Parathyroid adenoma (tissue), 2 donors: ENCODE data around the gene RFX2.

Experiments
- H2AFZ ChIP-seq: fragments of 300-600 bp; sonication (generic); one replicate; pipeline ENCODE4 v1.7.0; 2017; ENCODE audit warnings: antibody characterized with exemption, mild to moderate bottlenecking
- H3K27ac ChIP-seq: fragments of 300-600 bp; sonication (generic); one replicate; pipeline ENCODE4 v1.7.0; 2017
- H3K27me3 ChIP-seq: fragments of 300-600 bp; sonication (generic); one replicate; pipeline ENCODE4 v1.7.0; 2017; ENCODE audit warnings: low read length; ENCODE audit not compliant: control insufficient read depth, insufficient read depth
- H3K36me3 ChIP-seq: fragments of 300-600 bp; sonication (generic); one replicate; pipeline ENCODE4 v1.7.0; 2017; ENCODE audit warnings: low read length; ENCODE audit not compliant: control insufficient read depth, insufficient read depth
- H3K4me1 ChIP-seq: fragments of 300-600 bp; sonication (generic); one replicate; pipeline ENCODE4 v1.7.0; 2017; ENCODE audit warnings: control low read depth
- H3K4me2 ChIP-seq: fragments of 300-600 bp; sonication (generic); one replicate; pipeline ENCODE4 v1.7.0; 2017; ENCODE audit warnings: low read length
- H3K4me3 ChIP-seq: fragments of 300-600 bp; sonication (generic); one replicate; pipeline ENCODE4 v1.7.0; 2017; ENCODE audit warnings: low read depth, low read length
- H3K79me2 ChIP-seq: fragments of 300-600 bp; sonication (generic); one replicate; pipeline ENCODE4 v1.7.0; 2017; ENCODE audit warnings: control low read depth
- H3K9ac ChIP-seq: fragments of 300-600 bp; sonication (generic); one replicate; pipeline ENCODE4 v1.7.0; 2017; ENCODE audit warnings: mild to moderate bottlenecking
- H3K9me3 ChIP-seq: fragments of 300-600 bp; sonication (generic); one replicate; pipeline ENCODE4 v1.7.0; 2017; ENCODE audit warnings: low read length; ENCODE audit not compliant: control insufficient read depth
- TF ChIP-seq, protein P1 (sequence below): fragments of 300-600 bp; sonication (generic); IDR thresholded peaks from one replicate; pipeline ENCODE4 v1.7.0; 2017; ENCODE audit warnings: antibody characterized with exemption, mild to moderate bottlenecking
- donor health status: primary hyperparathyroidism.

The RFX2 gene

DNA sequence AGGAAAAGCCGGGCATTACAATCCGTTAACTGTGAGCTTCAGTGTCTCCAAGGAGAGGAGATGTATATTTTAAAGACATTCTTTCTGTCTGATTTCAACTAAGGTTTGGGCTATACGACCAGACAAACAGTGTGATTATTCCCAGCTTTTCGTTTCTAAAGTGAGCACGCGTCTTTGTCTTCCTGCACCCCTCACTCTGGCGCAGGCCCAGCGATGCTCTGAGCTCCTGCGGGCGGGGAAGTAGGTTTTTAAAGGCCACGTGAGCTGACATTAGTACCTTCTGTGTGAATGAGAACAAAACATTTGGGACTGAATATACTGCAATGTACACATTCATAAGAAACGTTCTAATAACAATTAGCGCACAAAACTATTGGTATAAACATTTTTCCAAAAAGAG, 117.1 kb downstream of the RFX2 start:
- no peak overlapping the region for H3K27ac ChIP-seq
- H2AFZ ChIP-seq: no peak overlapping the region
- TF ChIP-seq, protein P1, sequence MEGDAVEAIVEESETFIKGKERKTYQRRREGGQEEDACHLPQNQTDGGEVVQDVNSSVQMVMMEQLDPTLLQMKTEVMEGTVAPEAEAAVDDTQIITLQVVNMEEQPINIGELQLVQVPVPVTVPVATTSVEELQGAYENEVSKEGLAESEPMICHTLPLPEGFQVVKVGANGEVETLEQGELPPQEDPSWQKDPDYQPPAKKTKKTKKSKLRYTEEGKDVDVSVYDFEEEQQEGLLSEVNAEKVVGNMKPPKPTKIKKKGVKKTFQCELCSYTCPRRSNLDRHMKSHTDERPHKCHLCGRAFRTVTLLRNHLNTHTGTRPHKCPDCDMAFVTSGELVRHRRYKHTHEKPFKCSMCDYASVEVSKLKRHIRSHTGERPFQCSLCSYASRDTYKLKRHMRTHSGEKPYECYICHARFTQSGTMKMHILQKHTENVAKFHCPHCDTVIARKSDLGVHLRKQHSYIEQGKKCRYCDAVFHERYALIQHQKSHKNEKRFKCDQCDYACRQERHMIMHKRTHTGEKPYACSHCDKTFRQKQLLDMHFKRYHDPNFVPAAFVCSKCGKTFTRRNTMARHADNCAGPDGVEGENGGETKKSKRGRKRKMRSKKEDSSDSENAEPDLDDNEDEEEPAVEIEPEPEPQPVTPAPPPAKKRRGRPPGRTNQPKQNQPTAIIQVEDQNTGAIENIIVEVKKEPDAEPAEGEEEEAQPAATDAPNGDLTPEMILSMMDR: no peak
- no peak overlapping the region for H3K4me2 ChIP-seq
- H3K4me1 ChIP-seq: no peaks in the 10 kb centered on the region
- H3K79me2 ChIP-seq: no peaks in the 10 kb centered on the region
- no peaks in the 10 kb centered on the region for H3K27me3 ChIP-seq
- H3K9ac ChIP-seq: no peak overlapping the region
- H3K9me3 ChIP-seq: no peaks in the 10 kb centered on the region
- H3K36me3 ChIP-seq: no peaks in the 10 kb centered on the region
- H3K4me3 ChIP-seq: no peak overlapping the region

DNA sequence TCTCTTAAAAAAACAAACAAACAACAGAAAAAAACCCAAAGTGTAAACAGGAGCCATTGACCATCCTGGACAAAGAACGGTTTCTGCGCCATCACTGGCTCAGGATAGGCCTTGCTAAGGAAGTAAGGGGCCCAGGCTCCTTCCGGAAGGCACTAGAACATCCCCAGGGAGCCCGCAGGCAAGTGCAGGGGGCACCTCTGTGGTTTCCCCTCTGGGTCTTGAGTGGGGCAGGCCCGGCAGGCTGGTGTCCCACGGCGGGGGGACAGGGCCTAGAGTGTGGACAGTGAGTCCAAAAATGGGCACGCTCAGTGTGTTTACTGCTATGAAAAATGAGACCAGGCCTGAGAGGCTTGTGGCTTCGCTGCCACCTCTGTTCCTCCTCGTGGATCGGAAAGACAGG, 117.5 kb downstream of the RFX2 start:
- Histone ChIP-seq H3K36me3 (no peaks in the 10 kb centered on the region), H3K27me3 (no peaks in the 10 kb centered on the region), H3K9me3 (no peaks in the 10 kb centered on the region), H3K4me2 (no peak overlapping the region), H3K27ac (no peak overlapping the region), H3K4me1 (no peaks in the 10 kb centered on the region), H3K4me3 (no peak overlapping the region), H3K9ac (no peak overlapping the region), H2AFZ (no peak overlapping the region), H3K79me2 (no peaks in the 10 kb centered on the region)
- TF ChIP-seq, protein P1: no peak

DNA sequence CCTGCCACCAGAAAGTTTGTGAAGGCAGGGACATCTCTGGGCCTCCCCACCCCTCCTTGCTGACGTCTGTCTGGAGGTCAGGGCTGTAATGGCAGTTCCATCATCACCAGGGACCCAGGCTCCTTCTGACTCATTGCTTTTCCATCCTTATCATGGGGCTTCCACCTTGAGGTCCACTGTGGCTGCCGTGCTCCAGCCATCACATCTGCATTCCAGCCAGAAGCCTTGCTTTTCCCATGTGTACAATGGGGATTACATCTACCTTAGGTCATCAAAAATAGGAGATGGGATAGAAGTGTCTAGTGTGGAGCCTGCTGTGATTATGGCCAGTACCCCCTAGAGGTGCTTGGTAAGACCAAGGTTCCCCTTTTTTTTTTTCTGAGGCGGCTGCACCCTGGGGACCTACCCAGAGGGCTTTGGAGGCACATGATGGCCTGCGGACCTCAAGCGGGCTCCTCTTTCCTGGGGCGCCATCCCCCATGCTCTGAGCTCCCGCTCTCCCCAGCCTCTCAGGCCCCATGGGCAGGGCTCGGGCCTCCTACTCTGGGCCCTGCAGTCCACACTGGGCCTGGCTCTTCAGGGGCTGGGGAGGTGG, 119.0 kb downstream of the RFX2 start:
- no peaks in the 10 kb centered on the region for H3K27me3 ChIP-seq
- H3K4me3 ChIP-seq: no peak overlapping the region
- no peaks in the 10 kb centered on the region for H3K79me2 ChIP-seq
- no peak overlapping the region for H2AFZ ChIP-seq
- no peak overlapping the region for H3K9ac ChIP-seq
- H3K4me2 ChIP-seq: no peak overlapping the region
- H3K9me3 ChIP-seq: no peaks in the 10 kb centered on the region
- H3K27ac ChIP-seq: no peak overlapping the region
- no peaks in the 10 kb centered on the region for H3K36me3 ChIP-seq
- TF ChIP-seq, protein P1: no peak
- H3K4me1 ChIP-seq: peaks cover 7% of the 10 kb centered on the region

DNA sequence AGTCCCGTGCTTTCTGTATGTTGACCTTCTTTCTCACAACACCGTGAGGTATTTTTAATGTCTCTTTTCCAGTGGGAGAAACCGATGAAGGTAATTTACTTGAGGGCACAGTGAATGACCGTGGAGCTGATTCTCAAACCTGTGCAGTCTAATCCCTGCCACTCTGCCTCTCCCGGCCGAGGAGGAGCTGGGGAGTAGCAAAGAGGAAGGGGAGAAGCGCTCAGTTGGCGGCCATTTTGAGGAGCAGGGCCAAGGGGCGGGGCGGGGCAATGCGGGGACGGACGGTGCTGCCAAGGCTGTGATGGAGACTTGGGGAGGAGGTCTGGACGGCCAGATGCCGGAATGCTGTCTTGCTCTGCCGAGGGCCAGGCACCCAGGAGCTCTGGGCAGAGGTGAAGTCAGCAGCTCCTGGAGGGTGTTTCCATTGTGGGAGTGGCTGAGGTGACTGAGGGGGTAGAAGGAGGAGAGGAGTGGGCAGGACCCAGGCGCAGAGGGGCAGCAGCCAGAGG, 120.0 kb downstream of the RFX2 start:
- H2AFZ ChIP-seq: no peak overlapping the region
- no peaks in the 10 kb centered on the region for H3K36me3 ChIP-seq
- no peak overlapping the region for H3K4me2 ChIP-seq
- H3K9ac ChIP-seq: no peak overlapping the region
- H3K79me2 ChIP-seq: no peaks in the 10 kb centered on the region
- no peak overlapping the region for H3K4me3 ChIP-seq
- TF ChIP-seq, protein P1: no peak
- H3K4me1 ChIP-seq: peaks cover 7% of the 10 kb centered on the region
- no peaks in the 10 kb centered on the region for H3K27me3 ChIP-seq
- H3K27ac ChIP-seq: no peak overlapping the region
- no peaks in the 10 kb centered on the region for H3K9me3 ChIP-seq

DNA sequence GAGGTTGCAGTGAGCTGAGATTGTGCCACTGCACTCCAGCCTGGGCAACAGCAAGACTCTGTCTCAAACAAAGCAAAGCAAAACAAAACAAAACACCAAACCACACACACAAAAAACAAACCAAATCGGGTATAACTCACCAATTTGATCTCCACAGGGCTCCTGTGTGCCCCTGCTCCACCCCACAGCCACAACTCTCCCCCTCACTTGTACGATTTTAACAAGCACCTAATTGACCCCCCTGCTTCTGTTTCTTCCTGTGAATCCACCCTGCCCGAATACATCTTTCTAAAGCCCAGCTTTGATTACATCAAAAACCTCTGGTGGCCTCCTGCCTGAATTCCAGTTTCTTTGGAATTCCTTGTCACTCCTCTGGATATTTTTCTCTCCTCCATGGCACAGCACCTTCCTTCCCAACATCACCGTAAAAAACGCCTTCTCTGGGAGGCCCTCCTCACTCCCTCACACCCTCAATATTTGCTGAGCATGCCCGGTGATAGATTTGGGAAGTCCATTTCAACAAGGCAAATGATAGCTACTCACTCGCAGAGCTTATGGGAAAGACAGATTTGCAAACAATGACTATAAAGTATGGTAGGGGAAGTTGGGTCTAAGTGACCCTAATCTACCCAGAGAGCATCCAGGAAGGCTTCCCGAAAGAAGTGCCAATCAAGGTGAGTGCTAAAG, 120.8 kb downstream of the RFX2 start:
- Histone ChIP-seq H2AFZ (no peak overlapping the region), H3K9me3 (no peaks in the 10 kb centered on the region), H3K36me3 (no peaks in the 10 kb centered on the region), H3K27ac (no peak overlapping the region), H3K9ac (no peak overlapping the region), H3K79me2 (no peaks in the 10 kb centered on the region), H3K4me1 (peaks cover 7% of the 10 kb centered on the region), H3K4me3 (no peak overlapping the region), H3K27me3 (no peaks in the 10 kb centered on the region), H3K4me2 (no peak overlapping the region)
- TF ChIP-seq, protein P1: no peak
